Measurements from ENCODE around the gene SNHG17. TPM values are rescaled to one million over a fixed set of nuclear protein-coding genes. Genes with fewer than 3 reads are reported as not detected.

Gene SNHG17
- total and polyA plus RNA-seq, 3 donors from 2014 or later = 16.3 to 26.9 (median 17.8) TPM

GRCh38 chr20:38449046-38449445 lies 13.9 kb upstream of the SNHG17 start:
- no peaks in the 10 kb centered on the region for H3K36me3 ChIP-seq (ENCODE audit: low read depth, missing control alignments)
- intact Hi-C loops (cut with DNase I; ENCODE audit: low total_unique reads) = no loop called here
- 91% methylated on average over 3 of the region's 3 CpGs for WGBS, 2 donors
- no peak overlapping the region for H3K27ac ChIP-seq
- H3K9me3 ChIP-seq = no peaks in the 10 kb centered on the region
- H3K4me3 ChIP-seq = no peak overlapping the region
- no peaks in the 10 kb centered on the region for H3K27me3 ChIP-seq
- TF ChIP-seq POLR2A (IDR thresholded peaks at IDR 0.05) (no peak), CTCF (IDR thresholded peaks at IDR 0.05) (no peak)
- peaks cover 9% of the 10 kb centered on the region for H3K4me1 ChIP-seq
- DNase-seq = no peak

- intact Hi-C loops (cut with DNase I; ENCODE audit: low total_unique reads) = no loop called here
- Histone ChIP-seq H3K27ac (no peak overlapping the region), H3K4me1 (peaks cover 9% of the 10 kb centered on the region), H3K36me3 (ENCODE audit: low read depth, missing control alignments) (no peaks in the 10 kb centered on the region), H3K27me3 (no peaks in the 10 kb centered on the region), H3K4me3 (no peak overlapping the region), H3K9me3 (no peaks in the 10 kb centered on the region)
- WGBS, 2 donors = 75 to 87% methylated on average over 10 of the region's 10 CpGs
- TF ChIP-seq POLR2A (IDR thresholded peaks at IDR 0.05) = no peak
- no peak for TF ChIP-seq CTCF (IDR thresholded peaks at IDR 0.05)
- no peak for DNase-seq
Measured at GRCh38 chr20:38447931-38448675, 13.0 kb upstream of the SNHG17 start.

GRCh38 chr20:38447251-38447661 lies 12.1 kb upstream of the SNHG17 start:
- TF ChIP-seq POLR2A (IDR thresholded peaks at IDR 0.05) = no peak
- no peak for TF ChIP-seq CTCF (IDR thresholded peaks at IDR 0.05)
- peak overlapping the region; percentile 75 to 84 for H3K27ac ChIP-seq
- H3K9me3 ChIP-seq = no peaks in the 10 kb centered on the region
- peaks cover 9% of the 10 kb centered on the region for H3K4me1 ChIP-seq
- no peaks in the 10 kb centered on the region for H3K27me3 ChIP-seq
- intact Hi-C loops (cut with DNase I; ENCODE audit: low total_unique reads) = no loop called here
- no peak for DNase-seq
- no peaks in the 10 kb centered on the region for H3K36me3 ChIP-seq (ENCODE audit: low read depth, missing control alignments)
- WGBS, 2 donors = 22 to 35% methylated on average over 10 to 12 of the region's 12 CpGs
- H3K4me3 ChIP-seq = peak overlapping the region; percentile 94 to 100

- TF ChIP-seq CTCF (IDR thresholded peaks at IDR 0.05) = peak; percentile 87 to 98 (median 96)
- no peak for TF ChIP-seq POLR2A (IDR thresholded peaks at IDR 0.05)
- 0 to 1% methylated on average over 26 to 55 of the region's 56 CpGs for WGBS, 2 donors
- intact Hi-C loops (cut with DNase I; ENCODE audit: low total_unique reads) = no loop called here
- Histone ChIP-seq H3K27ac (peak overlapping the region; percentile 75 to 84), H3K36me3 (ENCODE audit: low read depth, missing control alignments) (no peaks in the 10 kb centered on the region), H3K4me3 (peak overlapping the region; percentile 94 to 100), H3K9me3 (no peaks in the 10 kb centered on the region), H3K4me1 (peaks cover 9% of the 10 kb centered on the region), H3K27me3 (no peaks in the 10 kb centered on the region)
- peak; percentile 95 for DNase-seq
Measured at GRCh38 chr20:38446441-38447209, 11.5 kb upstream of the SNHG17 start.
